AG09319 (cell line): ENCODE data around the gene LRRC10B.

Experiments used
- DNase-seq: peaks from one replicate; pipeline ENCODE4 v3.0.0-alpha.2; 2010; ENCODE audit warnings: low read depth; ENCODE audit errors: extremely low read depth
- TF ChIP-seq, protein P1 (sequence below): IDR thresholded peaks from 2 replicates; pipeline ENCODE4 v1.5.1; 2011; ENCODE audit warnings: low read depth, mild to moderate bottlenecking, inconsistent platforms, low read length, moderate library complexity

The LRRC10B gene

DNA sequence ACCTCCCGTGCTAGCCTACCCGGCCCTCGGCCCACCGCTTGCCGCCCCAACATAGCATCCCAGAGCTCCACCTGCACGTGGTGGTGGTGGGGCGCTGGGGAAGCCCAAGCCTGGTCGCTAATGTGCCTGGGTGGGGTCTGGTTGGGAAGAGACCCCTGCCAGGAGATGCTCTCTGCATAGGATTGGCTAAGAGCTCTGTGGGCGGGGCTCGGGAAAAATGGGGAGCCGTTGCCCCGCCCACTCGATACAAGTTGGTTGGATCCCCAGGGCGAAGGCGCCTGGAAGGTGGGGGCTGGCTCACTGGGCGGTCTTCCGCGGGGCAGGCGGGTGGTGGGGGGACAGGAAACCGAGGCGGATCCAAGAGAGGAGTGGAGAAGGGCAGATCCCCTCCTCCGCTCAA, 7.6 kb downstream of the LRRC10B start:
- DNase-seq, result no peak
- TF ChIP-seq, protein P1, sequence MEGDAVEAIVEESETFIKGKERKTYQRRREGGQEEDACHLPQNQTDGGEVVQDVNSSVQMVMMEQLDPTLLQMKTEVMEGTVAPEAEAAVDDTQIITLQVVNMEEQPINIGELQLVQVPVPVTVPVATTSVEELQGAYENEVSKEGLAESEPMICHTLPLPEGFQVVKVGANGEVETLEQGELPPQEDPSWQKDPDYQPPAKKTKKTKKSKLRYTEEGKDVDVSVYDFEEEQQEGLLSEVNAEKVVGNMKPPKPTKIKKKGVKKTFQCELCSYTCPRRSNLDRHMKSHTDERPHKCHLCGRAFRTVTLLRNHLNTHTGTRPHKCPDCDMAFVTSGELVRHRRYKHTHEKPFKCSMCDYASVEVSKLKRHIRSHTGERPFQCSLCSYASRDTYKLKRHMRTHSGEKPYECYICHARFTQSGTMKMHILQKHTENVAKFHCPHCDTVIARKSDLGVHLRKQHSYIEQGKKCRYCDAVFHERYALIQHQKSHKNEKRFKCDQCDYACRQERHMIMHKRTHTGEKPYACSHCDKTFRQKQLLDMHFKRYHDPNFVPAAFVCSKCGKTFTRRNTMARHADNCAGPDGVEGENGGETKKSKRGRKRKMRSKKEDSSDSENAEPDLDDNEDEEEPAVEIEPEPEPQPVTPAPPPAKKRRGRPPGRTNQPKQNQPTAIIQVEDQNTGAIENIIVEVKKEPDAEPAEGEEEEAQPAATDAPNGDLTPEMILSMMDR, result no peak

DNA sequence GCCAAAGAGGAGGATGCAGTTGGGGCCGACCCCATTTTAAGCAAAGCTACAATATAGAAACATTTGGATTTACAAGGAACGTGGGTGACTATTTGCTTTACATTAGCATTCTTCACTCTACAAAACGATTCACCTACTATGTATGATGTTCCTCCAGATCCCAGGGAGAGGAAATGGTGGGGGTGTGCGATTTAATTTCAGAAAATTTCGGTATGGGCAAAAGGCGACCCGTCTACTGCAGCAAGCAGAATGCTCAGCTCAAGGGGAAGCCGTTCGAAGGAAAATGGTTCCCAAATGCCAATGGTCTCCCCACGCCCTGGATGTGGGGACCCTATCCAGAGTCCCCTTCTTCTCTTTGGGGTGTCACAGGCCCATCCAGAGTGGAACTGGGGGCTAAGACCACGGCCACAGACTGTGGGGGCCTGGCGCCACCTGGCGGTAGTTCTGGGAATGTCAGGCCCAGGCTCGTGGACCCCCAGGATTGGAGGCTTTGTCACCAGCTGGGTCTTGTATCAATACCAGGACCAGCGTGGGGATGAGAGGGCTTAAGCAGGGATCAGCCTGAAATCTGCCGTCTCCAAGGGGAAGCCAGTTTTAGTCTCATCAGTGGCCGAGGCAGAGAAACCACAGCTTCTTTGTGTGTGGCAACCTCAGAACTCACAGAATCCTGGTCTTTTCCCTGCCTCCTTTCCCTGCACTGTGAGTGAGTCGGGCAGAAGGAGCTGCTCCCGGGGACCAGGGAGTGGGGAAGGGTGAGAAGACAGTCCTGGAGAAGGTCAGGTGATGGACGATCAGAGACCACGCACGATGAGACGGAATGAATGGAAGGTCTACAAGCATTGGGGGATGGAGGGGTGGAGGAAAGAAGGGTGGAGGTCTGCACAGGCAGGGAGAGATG, 8.4 kb downstream of the LRRC10B start:
- DNase-seq, result no peak
- TF ChIP-seq, protein P1, result peak; percentile 98

DNA sequence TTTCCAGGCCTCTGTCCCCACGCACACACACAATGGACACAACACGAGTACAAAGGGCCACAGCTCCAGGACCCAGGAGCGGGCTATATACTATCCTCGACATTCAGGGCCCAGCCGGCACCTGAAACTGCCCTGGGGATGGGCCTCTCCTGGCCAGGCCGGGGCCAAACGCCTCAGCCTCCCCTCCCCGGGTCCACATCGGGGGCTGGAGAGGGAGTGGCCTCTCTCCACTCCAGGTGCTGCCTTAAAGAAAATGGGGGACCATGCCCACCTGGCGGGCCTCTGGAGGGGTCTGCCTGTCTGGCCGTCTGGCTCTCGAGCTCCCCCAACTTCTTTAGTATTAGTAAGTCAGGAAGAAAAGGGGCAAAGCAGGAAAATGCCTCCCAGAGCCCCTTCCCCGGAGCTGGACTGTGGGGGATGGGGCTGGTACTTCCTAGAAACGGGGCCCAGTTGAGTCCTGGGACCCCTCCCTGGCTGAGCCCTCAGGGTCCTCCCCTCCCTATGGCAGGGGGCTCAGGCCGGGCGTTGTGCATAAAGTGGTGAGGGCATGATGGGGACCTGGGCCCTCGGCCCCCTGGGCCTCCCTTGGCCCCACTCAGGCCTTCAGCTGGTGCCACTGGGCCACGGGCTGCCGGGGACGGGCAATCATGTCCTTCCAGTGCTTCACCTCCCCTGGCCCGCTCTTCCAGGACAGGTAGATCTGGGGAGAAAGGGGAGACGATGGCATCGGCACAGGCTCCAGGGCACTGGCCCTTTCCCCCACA, 9.7 kb downstream of the LRRC10B start:
- TF ChIP-seq, protein P1, result no peak
- no peak for DNase-seq

DNA sequence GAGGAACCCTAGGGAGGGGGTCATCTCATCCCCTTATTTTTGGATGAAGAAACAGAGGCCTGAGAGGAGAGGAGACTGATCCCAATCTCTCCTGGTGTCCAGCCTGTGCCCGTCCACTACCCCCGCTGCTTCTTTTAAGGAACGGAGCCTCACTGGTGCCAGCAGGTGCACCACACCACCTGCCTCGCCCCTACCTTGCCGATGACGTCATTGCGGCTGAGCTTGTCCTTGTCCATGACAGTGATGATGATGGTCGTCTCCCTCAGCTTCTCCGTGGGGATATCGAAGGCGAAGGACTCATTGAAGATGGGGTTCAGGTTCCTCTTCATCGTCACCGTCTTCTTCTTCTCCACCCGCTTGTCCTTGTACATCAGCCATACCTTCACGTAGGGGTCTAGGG, 14.3 kb downstream of the LRRC10B start:
- TF ChIP-seq, protein P1, result no peak
- no peak for DNase-seq

GRCh38 chr11:61524446-61524845, 15.9 kb downstream of the LRRC10B start:
- no peak for DNase-seq
- TF ChIP-seq, protein P1, result no peak

DNA sequence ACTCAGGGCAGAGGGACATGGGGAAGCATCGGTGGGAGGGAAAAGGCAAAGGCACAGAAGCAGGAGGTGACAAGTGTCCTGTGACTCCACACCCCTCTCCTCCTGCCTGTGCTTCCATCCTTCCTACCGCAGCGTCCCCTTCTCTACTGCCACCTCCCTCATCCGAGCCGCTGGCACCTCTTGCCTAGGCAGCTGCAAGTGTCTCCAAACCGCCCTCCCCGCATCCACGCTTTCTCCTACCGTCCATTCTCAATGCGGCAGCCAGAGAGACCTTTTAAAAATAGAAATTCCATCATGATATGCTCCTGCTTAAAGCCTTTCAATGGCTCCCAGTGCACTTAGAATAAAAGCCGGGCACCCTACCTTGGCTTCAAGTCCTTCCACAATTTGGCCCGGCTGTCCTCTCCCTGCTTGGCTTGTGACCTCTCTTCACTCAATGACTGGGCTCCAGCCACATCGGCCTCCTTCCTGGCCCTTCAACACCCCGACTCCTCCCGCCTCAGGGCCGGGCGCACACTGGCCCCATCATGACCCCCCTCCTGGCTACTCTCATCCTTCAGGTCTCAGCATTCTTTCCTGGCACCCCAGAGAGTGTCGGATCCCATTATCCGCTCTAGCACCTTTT, 16.5 kb downstream of the LRRC10B start:
- no peak for DNase-seq

More for the DNA sequence above, 16.5 kb downstream of the LRRC10B start:
- TF ChIP-seq, protein P1, result no peak
